RPMI7951 (cell line): Measurements from ENCODE around the gene SSH2. TPM values are rescaled to one million over a fixed set of nuclear protein-coding genes. Genes with fewer than 3 reads are reported as not detected.
"Not testable (repeated sequence)": the region's sequence is repeated elsewhere in the genome, so short reads cannot be mapped to it uniquely, and the experiment has no call there.

Source experiments
- DNase-seq: peaks from one replicate; pipeline ENCODE4 v3.0.0-alpha.2; 2012; ENCODE audit warnings: low read depth
- total RNA-seq: library from RNA; depleted of rRNA; stranded (reverse); fragments of >200 nt; shearing (Covaris generic); gene quantifications from 2 replicates; pipeline ENCODE4 v1.2.3, GENCODE V29; 2014; rRNA removed

Gene SSH2, protein sequence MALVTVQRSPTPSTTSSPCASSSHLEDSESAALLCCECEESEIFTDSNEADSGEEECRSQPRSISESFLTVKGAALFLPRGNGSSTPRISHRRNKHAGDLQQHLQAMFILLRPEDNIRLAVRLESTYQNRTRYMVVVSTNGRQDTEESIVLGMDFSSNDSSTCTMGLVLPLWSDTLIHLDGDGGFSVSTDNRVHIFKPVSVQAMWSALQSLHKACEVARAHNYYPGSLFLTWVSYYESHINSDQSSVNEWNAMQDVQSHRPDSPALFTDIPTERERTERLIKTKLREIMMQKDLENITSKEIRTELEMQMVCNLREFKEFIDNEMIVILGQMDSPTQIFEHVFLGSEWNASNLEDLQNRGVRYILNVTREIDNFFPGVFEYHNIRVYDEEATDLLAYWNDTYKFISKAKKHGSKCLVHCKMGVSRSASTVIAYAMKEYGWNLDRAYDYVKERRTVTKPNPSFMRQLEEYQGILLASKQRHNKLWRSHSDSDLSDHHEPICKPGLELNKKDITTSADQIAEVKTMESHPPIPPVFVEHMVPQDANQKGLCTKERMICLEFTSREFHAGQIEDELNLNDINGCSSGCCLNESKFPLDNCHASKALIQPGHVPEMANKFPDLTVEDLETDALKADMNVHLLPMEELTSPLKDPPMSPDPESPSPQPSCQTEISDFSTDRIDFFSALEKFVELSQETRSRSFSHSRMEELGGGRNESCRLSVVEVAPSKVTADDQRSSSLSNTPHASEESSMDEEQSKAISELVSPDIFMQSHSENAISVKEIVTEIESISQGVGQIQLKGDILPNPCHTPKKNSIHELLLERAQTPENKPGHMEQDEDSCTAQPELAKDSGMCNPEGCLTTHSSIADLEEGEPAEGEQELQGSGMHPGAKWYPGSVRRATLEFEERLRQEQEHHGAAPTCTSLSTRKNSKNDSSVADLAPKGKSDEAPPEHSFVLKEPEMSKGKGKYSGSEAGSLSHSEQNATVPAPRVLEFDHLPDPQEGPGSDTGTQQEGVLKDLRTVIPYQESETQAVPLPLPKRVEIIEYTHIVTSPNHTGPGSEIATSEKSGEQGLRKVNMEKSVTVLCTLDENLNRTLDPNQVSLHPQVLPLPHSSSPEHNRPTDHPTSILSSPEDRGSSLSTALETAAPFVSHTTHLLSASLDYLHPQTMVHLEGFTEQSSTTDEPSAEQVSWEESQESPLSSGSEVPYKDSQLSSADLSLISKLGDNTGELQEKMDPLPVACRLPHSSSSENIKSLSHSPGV (N-terminal part only)
- 8.7 and 9.2 TPM in 2 replicates for total RNA-seq

DNA sequence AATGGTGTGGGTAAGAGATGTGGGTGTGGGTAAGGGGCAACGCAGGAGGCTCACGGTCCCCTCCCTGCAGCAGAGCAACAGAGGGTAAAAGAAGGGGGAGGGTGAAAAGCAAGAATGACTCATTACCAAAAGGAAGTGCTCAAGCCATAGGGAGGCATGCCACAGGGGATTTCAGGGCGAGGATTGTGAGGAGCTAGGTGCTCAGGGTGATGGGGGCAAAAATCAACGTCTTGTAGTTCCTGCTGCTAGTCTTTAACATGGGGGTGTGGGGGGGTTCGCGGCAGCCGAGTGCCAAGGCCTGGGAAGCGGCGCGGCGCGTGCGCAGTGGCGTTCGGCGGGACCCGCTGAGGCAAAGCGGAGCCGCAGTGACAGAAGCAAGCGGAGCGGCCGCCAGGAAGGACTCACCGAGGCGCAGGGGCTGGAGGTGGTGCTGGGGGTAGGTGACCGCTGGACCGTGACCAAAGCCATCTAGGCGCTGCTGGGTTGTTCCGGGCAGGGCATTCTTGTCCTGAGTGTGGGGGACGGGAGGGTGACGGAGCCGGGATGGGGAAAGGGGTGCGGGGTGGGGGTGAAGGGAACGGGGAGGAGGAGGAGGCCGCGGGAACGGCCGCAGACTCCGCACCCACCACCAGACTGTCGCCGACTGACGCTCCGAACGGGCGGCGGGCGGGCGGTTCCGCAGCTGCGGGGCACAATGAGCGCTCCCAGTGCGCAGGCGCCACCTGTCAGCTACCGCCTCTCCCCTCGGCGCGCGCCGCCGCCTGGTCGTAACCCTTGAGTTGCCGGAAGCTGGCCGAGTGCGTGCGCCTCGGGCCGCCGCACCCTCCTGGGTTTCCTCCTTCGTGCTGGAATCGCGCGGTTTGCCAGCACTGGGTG is at the start of gene SSH2:
TSS of gene SSH2 (minus strand) at position 696 of the 876 bp plus-strand sequence. CDS start at position 468, 228 bp downstream.
- DNase-seq: peak; percentile 81

- DNase-seq: peak; percentile 23
Observed at GRCh38 chr17:29977836-29978235, 47.8 kb upstream of the SSH2 start.

DNA sequence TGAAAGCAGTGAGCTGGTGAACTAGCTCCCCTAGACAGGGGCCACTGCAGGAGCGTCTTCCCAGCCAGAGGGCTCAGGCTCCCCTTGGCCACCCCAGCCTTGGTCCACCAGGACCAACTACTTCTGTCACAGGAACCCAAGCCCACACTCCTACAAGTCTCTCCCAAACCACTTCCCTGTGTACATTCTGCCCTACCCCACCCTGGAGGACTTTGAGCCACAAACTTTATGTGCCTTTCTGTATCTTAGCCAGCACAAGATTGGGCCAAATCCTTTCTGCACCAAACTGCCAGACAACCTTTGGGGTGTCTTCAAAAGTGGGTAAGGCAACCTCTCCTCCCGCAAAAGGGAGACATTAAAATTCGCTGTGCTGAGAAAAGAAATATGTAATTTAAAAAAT is 43.0 kb upstream of the SSH2 start:
- DNase-seq: no peak

DNA sequence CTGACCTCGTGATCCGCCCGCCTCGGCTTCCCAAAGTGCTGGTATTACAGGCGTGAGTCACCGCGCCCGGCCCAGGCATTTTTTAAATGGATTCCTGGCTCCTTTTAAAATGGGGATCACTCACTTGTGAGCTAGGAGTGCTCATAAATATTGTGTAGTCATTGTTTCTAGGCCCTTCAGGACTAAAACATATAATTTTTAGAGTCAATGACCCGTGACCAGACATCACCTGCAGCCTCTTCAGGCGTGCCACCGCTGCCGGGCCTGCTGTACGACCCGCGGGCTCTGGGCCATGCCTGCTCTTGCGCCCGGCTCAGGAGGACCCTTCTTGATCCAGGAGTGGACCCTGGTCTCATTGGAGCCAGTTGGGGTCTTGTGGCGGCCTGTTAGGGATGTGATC is 42.2 kb upstream of the SSH2 start:
- DNase-seq: no peak

DNA sequence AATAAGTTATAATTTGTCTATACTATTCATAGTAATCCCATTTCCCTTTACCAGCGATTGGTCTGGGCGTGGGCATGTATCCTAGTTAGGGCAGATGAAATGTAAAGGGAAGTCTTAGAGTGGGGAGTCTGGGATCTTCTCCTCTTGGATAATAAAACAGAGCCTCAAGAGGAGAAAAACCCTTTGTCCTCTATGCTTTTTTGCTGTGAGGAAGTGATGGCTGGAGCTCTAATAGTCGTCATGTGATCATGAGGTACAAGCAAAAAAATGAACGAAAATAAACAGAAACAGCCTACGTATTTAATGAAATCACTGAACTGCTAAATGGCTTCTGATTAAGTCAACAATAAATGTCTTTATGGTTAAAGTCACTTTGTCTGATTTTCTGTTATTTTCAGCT is 38.2 kb upstream of the SSH2 start:
- DNase-seq: no peak

- DNase-seq: peak; percentile 21
Observed at GRCh38 chr17:29962656-29963055, 32.6 kb upstream of the SSH2 start.

GRCh38 chr17:29959658-29960337 is 29.8 kb upstream of the SSH2 start:
- peak; percentile 6 for DNase-seq

DNA sequence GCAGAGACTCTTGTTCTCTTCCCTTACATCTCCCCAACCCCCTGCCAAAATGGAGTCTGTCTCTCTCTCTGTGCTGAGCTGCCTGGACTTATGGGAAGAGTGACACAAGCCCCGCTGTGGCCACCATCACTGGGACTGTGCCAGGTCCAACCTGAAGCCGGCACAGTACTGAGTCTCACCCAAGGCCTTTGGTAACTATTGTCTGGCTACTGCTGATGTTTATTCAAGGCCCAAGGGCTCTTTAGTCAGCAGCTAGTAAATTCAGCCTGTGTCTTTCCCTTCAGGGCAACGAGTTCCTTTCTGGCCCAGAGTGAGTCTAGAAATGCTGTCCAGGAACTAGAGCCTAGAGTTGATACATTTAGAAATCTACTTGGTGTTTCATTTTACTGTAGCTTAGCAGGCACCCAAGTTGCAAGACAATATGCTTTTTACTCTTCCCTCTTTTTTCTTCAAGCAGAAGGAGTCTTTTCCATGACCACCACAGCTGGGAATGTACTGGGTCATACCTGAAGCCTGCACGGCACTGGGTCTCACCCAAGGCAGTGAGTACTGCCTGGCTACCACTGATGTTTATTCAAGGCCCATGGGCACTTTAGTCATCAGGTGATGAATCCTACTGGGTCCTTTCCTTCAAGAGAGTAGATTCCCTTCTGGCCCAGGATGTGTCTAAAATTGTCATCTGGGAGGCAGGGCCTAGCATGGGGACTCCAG is 29.1 kb upstream of the SSH2 start:
- DNase-seq: peak; percentile 16

DNA sequence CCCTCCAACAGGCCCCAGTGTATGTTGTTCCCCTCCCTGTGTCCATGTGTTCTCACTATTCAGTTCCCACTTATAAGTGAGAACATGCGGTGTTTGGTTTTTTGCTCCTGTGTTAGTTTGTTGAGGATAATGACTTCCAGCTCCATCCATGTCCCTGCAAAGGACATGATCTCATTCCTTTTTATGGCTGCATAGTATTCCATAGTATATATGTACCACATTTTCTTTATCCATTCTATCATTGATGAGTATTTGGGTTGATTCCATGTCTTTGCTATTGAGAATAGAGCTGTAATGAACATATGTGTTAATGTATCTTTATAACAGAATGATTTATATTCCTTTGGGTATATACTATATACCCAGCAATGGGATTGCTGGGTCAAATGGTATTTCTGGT is 27.5 kb upstream of the SSH2 start:
- not testable (repeated sequence) for DNase-seq

DNA sequence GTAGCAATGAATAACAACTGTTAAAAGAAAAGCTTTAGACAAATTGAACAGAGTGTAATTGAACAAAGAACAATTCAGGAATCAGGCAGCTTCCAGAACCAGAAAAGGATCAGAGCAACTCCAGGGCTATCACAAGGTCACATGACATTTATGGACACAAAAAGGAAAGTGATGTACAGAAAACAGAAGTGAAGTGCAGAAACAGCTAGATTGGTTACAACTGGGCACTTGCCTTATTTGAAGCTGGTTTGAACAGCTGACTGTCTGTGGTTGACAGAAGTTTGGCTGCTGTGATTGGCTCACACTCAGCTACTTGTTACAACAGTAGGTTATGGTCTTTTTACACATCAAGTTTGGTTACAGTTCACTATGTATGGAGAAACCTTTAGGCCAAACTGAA is 26.2 kb upstream of the SSH2 start:
- DNase-seq: no peak

DNA sequence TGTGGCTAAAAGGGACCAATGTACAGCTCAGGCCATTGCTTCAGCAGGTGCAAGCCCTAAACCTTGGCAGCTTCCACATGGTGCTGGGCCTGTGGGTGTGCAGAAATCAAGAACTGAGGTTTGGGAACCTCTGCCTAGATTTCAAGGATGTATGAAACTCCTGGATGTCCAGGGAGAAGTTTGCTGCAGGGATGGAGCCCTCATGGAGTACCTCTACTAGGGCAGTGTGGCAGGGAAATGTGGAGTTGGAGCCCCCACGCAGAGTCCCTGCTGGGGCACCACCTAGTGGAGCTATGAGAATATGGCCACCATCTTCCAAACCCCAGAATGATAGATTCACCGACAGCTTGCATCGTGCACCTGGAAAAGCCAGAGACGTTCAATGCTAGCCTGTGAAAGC is 24.4 kb upstream of the SSH2 start:
- no peak for DNase-seq

DNA sequence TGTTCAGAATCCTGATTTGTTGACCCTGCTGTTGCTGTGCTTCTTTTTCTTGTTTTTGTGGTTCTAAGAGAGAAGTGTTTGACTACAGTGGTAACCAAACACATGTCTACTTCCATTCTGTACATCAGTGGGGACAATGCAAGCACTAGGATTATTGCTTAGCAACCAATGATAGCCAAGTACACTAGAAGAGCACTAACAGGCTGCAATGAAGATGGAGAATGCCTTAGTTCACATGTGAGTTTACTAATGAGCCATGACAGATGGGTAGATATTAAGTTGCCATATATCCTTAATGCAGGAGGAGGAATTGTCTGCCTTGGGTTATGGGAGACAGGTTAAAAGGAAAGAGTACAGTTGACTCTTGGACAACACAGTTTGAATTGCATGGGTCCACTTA is 19.7 kb upstream of the SSH2 start:
- DNase-seq: no peak

- no peak for DNase-seq
Observed at GRCh38 chr17:29948448-29949215, 18.6 kb upstream of the SSH2 start.

GRCh38 chr17:29945281-29945680 is 15.3 kb upstream of the SSH2 start:
- DNase-seq: no peak

DNA sequence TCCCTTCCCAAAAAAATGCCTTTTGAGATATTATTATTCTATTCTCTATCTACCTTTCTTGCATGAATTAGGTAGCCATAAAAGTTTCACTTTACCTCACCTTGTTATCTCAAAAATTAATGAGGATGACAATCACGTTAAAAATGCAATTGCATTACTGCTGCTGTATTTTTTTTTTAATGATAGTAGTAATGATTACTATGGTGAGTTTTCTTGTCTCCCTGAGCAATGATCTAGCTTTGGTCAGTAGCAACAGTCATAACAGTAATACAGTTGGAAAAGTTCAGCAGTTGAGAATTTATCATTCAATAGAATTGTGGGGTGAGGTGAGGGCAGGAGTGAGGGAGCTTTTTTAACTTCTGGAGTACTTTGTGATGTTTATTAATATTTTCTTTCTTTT is 11.3 kb upstream of the SSH2 start, which contains the start of gene EFCAB5:
TSS of gene EFCAB5 (plus strand) at position 301 of the 400 bp plus-strand sequence. CDS start 163 bp downstream, outside the sequence.
- no peak for DNase-seq

- no peak for DNase-seq
Observed at GRCh38 chr17:29936724-29937123, 6.7 kb upstream of the SSH2 start.

GRCh38 chr17:29935909-29936308 is 5.9 kb upstream of the SSH2 start:
- DNase-seq: not testable (repeated sequence)

DNA sequence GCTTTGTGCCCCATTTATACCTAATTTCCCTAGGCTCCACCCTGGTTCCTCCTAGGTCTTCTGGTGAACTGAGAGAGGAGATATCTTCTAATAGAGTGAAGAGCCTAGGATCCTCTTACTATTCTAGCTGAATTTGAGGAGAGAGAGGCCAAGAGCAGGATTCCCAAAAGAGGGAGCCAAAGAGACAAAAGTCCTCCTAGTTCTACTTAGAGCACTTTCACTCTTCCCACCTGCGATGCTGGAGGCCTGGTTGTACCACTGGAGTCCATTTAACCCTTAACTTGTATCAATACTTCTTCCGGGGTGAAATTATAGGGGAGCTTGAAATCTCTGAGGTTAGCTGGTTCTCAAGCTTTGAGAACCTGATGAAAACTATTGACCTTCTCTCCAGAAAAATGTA is 3.4 kb upstream of the SSH2 start:
- DNase-seq: peak; percentile 22
